NCI-H1092 (cell line): ENCODE measurements around the gene STX12.
"Not testable (repeated sequence)": the region's sequence is repeated elsewhere in the genome, so short reads cannot be mapped to it uniquely, and the experiment has no call there.

Experiments used
- DNase-seq: peaks from one replicate; lab custom pipeline; 2025; lab: John Stamatoyannopoulos, UW

Gene STX12

DNA sequence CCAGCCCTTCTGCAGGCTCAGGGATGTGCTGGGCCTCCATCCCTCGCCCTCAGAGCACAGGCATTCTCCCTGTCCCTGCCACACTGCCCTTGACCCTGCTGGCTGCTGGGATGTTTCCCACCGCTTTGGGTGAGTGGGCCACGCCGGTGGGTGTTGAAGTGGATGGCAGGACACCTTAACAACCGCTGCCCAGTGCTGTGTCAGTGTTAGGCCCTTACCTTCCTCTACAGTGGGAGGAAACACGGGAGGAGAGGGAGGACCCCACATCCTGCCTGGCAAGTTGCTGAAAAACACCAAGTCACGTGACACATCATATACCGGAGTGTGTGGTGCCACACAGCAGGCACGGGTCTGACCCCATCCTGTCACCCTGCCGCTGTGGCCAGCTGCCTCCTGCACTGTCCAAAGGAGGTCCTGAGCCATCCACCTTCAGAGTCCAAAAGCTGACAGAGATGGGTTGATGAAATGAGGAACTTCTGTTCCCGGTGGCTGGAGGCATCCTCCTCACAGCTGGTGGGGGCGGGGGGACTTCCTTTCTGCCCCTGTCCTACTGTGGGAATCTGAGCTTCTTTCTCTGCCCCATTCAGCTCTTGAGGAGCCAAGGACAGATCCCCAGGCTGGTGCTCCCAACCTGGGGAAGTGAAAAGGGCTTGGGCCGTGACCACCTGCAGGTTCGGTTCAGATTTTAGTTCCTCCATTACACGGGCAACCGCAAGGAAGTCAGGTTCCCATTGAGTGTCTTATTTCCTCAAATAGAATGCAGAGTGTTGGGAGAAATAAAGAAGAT is 96.1 kb downstream of the STX12 start:
- DNase-seq = no peak

DNA sequence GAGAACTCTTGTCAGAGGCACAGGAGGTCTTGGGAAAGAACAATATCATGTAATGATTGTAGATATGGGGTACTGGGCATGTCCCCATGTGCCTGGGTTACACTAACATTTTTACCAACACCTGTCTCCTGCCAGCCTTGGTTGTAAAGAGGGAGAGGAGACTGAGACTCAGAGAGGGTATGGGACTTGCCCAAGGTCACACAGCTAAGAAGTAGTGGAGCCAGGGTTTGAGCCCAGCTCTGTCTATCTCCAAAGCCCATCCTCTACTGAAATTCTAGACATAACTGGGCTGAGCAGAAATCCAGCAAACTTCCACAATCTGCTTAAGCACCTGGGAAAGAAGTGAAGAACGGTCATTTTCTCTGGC is 96.7 kb downstream of the STX12 start:
- DNase-seq = no peak

DNA sequence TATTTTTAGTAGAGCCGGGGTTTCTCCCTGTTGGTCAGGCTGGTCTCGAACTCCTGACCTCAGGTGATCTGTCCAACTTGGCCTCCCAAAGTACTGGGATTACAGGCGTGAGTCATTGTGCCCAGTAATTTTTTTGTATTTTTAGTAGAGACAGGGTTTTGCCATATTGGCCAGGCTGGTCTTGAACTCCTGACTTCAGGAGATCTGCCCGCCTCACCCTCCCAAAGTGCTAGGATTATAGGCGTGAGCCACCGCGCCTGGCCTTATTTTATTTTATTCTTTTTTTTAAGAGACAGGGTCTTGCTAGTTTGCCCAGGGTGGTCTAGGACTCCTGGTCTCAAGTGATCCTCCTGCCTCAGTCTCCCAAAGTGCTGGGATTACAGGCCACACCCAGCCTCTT is 98.1 kb downstream of the STX12 start:
- DNase-seq = not testable (repeated sequence)

DNA sequence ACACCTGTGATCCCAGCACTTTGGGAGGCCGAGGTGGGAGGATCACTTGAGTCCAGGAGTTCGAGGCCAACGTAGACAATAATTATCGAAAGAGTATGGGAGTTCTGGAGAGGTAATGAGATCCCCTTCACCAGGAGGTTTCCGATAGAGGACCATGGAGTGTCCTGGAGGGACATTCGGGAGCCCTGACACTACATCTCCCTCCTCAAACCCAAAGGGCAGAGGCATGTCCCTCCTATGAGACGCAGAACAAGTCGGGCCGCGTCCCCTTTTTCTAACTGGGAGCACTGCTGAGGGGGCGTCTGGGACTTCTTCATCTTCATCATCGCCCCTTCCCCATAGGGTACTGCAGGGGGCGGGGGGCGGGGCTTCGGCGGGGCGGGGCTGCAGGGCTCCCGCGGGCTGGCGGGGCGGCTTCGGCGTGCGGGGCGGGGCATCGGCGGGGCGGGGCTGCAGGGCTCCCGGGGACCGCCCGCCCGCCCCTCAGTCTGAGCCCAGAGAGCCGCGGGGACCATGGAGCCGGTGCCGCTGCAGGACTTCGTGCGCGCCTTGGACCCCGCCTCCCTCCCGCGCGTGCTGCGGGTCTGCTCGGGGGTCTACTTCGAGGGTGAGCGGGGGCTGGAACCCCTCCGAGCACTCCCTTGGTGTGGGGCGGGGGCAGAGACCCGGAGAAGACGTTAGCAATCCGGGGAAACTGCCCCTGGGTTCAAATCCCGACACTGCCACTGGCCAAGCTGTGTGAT is 99.2 kb downstream of the STX12 start, which contains the start of gene THEMIS2:
THEMIS2 (plus strand) TSS at position 486 of the 743 bp plus-strand sequence; CDS start at position 514, 28 bp downstream.
- DNase-seq = no peak

DNA sequence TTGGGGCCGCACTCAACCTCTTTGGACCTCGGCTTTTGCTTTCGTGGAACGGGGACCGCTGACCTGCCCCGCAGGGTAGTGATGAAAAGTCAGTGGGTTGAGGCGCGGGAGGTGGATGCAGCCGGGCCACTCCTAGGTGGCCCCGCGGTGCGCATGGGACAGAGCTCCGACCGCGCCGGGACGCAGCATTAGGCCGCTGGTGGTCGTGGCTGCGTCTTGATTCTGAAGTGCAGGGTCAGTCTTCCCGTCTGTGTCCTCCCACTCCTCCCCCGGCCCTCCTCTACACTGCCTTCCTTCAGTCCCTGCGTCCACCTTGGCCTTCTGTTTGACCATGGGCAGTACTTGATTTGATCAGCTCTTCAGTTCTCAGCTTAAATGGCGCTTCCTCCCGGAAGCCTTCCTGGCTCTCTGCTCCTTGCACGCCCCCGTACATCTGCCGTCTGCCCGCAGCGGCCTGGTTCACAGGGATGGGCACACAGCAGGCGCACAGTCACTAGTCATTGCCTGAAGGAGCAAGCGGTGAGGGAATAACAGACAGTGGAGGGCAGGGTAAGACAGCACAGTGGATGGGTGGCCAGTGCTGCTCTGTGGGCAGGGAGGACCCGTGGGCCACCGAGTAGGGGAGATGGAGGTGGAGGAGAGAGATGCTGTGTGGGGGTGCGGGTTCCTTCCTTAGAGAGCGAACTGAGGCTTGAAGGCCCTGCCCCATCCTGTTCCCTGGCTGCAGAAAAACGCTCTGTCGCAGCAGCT is 100.0 kb downstream of the STX12 start:
- DNase-seq = no peak

DNA sequence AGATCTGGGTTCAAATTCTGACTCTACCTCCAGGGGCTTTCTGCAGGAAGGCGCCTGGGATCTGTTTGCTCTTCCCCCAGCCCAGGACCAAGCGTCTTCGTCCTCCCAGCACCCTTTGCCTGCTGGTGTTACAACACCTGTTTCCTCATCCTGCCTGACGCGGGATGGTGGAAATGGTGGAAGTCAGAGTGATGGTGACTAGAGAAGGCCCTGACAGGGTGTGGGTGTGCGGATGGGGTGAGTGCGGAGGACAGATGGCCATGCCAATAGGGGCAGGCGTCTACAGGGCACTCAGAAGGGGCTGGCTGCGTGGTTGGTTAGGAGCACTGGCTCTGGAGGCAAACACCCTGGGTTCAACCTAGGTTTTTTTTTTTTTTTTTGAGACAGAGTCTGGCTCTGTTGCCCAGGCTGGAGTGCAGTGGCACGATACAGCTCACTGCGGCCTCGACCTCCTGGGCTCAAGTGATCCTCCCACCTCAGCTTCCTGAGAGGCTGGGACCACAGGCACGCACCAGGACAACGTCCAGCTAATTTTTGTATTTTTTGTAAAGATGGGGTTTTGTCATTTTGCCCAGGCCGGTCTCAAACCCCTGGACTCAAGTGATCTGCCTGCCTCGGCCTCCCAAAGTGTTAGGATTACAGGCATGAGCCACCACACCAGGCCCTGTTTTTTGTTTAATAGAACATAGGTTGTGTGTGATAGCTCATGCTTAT is 100.8 kb downstream of the STX12 start:
- no peak for DNase-seq
